ENCODE results near the gene SLC7A8. TPM values are rescaled to one million over a fixed set of nuclear protein-coding genes. Genes with fewer than 3 reads are reported as not detected.

Gene SLC7A8
- 1.5 to 2.2 TPM (median 1.7 TPM) in 5 replicates for total RNA-seq (2022; extraction: Qiagen RNA extraction)

DNA sequence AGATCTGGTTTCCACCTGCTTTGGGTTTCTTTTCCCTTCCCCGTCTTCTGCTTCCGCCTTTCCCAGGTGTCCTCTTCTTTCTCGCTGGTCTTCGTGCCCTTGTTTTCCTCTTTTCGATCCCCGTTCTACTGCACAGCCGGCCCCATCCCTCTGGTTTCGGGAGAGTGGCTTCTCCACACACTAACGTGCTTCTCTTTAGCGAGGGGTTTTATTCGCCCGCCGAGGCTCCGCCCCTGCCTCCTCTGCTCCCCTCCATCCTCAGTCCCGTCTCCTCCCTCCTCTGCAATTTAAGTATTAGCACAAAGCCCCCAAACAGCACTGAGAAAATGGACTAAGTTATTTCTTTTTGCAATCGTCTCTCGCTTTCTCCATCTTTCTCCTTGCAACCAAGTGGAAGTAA, at the start of gene SLC7A8:
Gene SLC7A8 (minus strand): TSS at position 182 of the 400 bp plus-strand sequence. CDS start 746 bp downstream, outside the sequence.

GRCh38 chr14:23118506-23119362, 64.7 kb downstream of the SLC7A8 start, which contains the start of gene CEBPE:
TSS of gene CEBPE (minus strand) at chr14:23119255. CDS start at chr14:23119091, 164 bp downstream.

GRCh38 chr14:23104591-23105347, 78.7 kb downstream of the SLC7A8 start, which contains the start of gene CIROP:
TSS of gene CIROP (minus strand) at chr14:23104989. CDS start at chr14:23104920, 69 bp downstream.

GRCh38 chr14:23095196-23096108, 88.0 kb downstream of the SLC7A8 start, which contains the start of gene C14orf119:
TSS of gene C14orf119 (plus strand) at chr14:23095505. CDS start at chr14:23097659, 2,154 bp downstream.

DNA sequence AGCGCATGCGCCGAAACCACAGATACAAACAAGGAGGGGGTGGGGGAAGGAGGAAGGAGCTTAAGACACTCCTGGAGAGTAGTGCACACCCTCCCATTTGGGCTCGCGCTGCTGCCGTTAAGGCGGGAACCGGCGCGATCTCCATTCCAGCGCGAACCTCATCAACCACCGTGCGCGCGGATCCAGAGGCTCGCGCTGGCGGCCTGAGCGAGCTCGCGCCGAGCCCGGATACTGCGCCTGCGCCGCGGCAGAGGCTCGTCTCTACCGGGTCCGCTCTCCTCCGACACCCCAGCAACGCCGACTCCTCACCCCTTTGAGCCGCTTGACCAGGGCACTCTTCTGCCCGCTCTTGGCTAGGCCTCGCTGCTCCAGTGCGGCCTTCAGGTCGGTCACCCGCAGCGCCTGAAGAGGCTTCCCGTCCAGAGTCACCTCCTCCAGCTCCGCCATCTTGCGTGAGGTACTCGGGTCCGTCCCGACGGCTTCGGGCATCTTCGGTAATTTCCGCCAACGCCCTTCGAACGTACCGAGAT, 88.7 kb downstream of the SLC7A8 start, which contains the start of gene ACIN1:
Gene ACIN1 (minus strand): TSS at position 471 of the 530 bp plus-strand sequence. CDS start 24 bp downstream, at position 447.

Other genes starting within 250 kb of the SLC7A8 start
- gene HAUS4, start 226.6 kb downstream of the SLC7A8 start, total RNA-seq (2022; extraction: Qiagen RNA extraction): 34.9 to 40.9 TPM (median 38.2 TPM) in 5 replicates
- 31.8 to 41.3 TPM (median 36.1 TPM) in 5 replicates for gene AJUBA, start 201.1 kb downstream of the SLC7A8 start, total RNA-seq (2022; extraction: Qiagen RNA extraction)
- 2.4 to 3.4 TPM (median 3.1 TPM) in 5 replicates for gene C14orf93, start 173.5 kb downstream of the SLC7A8 start, total RNA-seq (2022; extraction: Qiagen RNA extraction)
- 300 to 334 TPM (median 316 TPM) in 5 replicates for gene PSMB5, start 148.8 kb downstream of the SLC7A8 start, total RNA-seq (2022; extraction: Qiagen RNA extraction)
- not detected in 5 replicates for gene PSMB11, start 141.4 kb downstream of the SLC7A8 start, total RNA-seq (2022; extraction: Qiagen RNA extraction)
- gene CDH24, start 126.1 kb downstream of the SLC7A8 start, total RNA-seq (2022; extraction: Qiagen RNA extraction): 2.8 to 5.2 TPM (median 4.7 TPM) in 5 replicates
- gene ACIN1, start 88.5 kb downstream of the SLC7A8 start, total RNA-seq (2022; extraction: Qiagen RNA extraction): 89.4 to 101 TPM (median 95.3 TPM) in 5 replicates
- 85.6 to 107 TPM (median 97.5 TPM) in 5 replicates for gene C14orf119, start 88.2 kb downstream of the SLC7A8 start, total RNA-seq (2022; extraction: Qiagen RNA extraction)
- gene CIROP, start 78.7 kb downstream of the SLC7A8 start, total RNA-seq (2022; extraction: Qiagen RNA extraction): not detected in 5 replicates
- not detected in 5 replicates for gene CEBPE, start 64.4 kb downstream of the SLC7A8 start, total RNA-seq (2022; extraction: Qiagen RNA extraction)
- gene RNF212B, start 54.3 kb upstream of the SLC7A8 start, total RNA-seq (2022; extraction: Qiagen RNA extraction): not detected in 5 replicates
- 6.6 to 10.9 TPM (median 7.9 TPM) in 5 replicates for gene HOMEZ, start 102.5 kb upstream of the SLC7A8 start, total RNA-seq (2022; extraction: Qiagen RNA extraction)
- 2.8 to 4.6 TPM (median 4.0 TPM) in 5 replicates for gene PPP1R3E, start 119.2 kb upstream of the SLC7A8 start, total RNA-seq (2022; extraction: Qiagen RNA extraction)
- 15.9 to 20.7 TPM (median 19.0 TPM) in 5 replicates for gene BCL2L2, start 123.2 kb upstream of the SLC7A8 start, total RNA-seq (2022; extraction: Qiagen RNA extraction)
- 142 to 156 TPM (median 145 TPM) in 5 replicates for gene PABPN1, start 137.8 kb upstream of the SLC7A8 start, total RNA-seq (2022; extraction: Qiagen RNA extraction)
- 5.5 to 9.4 TPM (median 6.6 TPM) in 5 replicates for gene SLC22A17, start 169.2 kb upstream of the SLC7A8 start, total RNA-seq (2022; extraction: Qiagen RNA extraction)
- not detected in 5 replicates for gene EFS, start 181.5 kb upstream of the SLC7A8 start, total RNA-seq (2022; extraction: Qiagen RNA extraction)
- not detected in 5 replicates for gene IL25, start 189.1 kb upstream of the SLC7A8 start, total RNA-seq (2022; extraction: Qiagen RNA extraction)
- gene CMTM5, start 193.4 kb upstream of the SLC7A8 start, total RNA-seq (2022; extraction: Qiagen RNA extraction): not detected in 5 replicates
- 0.03 to 0.11 TPM (median 0.06 TPM) in 4 of 5 replicates, not detected in the other for gene MYH6, start 224.6 kb upstream of the SLC7A8 start, total RNA-seq (2022; extraction: Qiagen RNA extraction)